ENCODE results near the gene LAMC3.

GRCh38 chr9:131051592-131052517 lies 42.9 kb downstream of the LAMC3 start:
- TF ChIP-seq CTCF (IDR thresholded peaks at IDR 0.05) (no peak), EP300 (IDR thresholded peaks at IDR 0.05) (no peak), POLR2AphosphoS5 (IDR thresholded peaks at IDR 0.05) (no peak)
